ENCODE results near the gene NTM.

The NTM gene

GRCh38 chr11:131710511-131710910 is 340.1 kb downstream of the NTM start:
- no peak for DNase-seq (ENCODE audit: low read depth in 3 of 3, low spot score in 1 of 3)

- DNase-seq (ENCODE audit: low read depth in 3 of 3, low spot score in 1 of 3): no peak
Measured at GRCh38 chr11:131712897-131713296, 342.5 kb downstream of the NTM start.

- DNase-seq (ENCODE audit: low read depth in 3 of 3, low spot score in 1 of 3): no peak
Measured at GRCh38 chr11:131713529-131714134, 343.2 kb downstream of the NTM start.

- no peak for DNase-seq (ENCODE audit: low read depth in 3 of 3, low spot score in 1 of 3)
Measured at GRCh38 chr11:131717616-131718015, 347.2 kb downstream of the NTM start.

- no peak for DNase-seq (ENCODE audit: low read depth in 3 of 3, low spot score in 1 of 3)
Measured at GRCh38 chr11:131723088-131723487, 352.7 kb downstream of the NTM start.

GRCh38 chr11:131724436-131724975 is 354.1 kb downstream of the NTM start:
- no peak for DNase-seq (ENCODE audit: low read depth in 3 of 3, low spot score in 1 of 3)

- DNase-seq (ENCODE audit: low read depth in 3 of 3, low spot score in 1 of 3): no peak
Measured at GRCh38 chr11:131734871-131735270, 364.5 kb downstream of the NTM start.

GRCh38 chr11:131737357-131737756 is 366.9 kb downstream of the NTM start:
- DNase-seq (ENCODE audit: low read depth in 3 of 3, low spot score in 1 of 3): no peak

- no peak for DNase-seq (ENCODE audit: low read depth in 3 of 3, low spot score in 1 of 3)
Measured at GRCh38 chr11:131739243-131739882, 368.9 kb downstream of the NTM start.

GRCh38 chr11:131744847-131745246 is 374.4 kb downstream of the NTM start:
- no peak for DNase-seq (ENCODE audit: low read depth in 3 of 3, low spot score in 1 of 3)

GRCh38 chr11:131745405-131745804 is 375.0 kb downstream of the NTM start:
- no peak for DNase-seq (ENCODE audit: low read depth in 3 of 3, low spot score in 1 of 3)

GRCh38 chr11:131746201-131746600 is 375.8 kb downstream of the NTM start:
- no peak for DNase-seq (ENCODE audit: low read depth in 3 of 3, low spot score in 1 of 3)

GRCh38 chr11:131748151-131749050 is 378.0 kb downstream of the NTM start:
- no peak for DNase-seq (ENCODE audit: low read depth in 3 of 3, low spot score in 1 of 3)

- DNase-seq (ENCODE audit: low read depth in 3 of 3, low spot score in 1 of 3): no peak
Measured at GRCh38 chr11:131749101-131749500, 378.7 kb downstream of the NTM start.

- DNase-seq (ENCODE audit: low read depth in 3 of 3, low spot score in 1 of 3): no peak
Measured at GRCh38 chr11:131750152-131750551, 379.7 kb downstream of the NTM start.

GRCh38 chr11:131750692-131751091 is 380.3 kb downstream of the NTM start:
- no peak for DNase-seq (ENCODE audit: low read depth in 3 of 3, low spot score in 1 of 3)

- DNase-seq (ENCODE audit: low read depth in 3 of 3, low spot score in 1 of 3): no peak
Measured at GRCh38 chr11:131754671-131755070, 384.3 kb downstream of the NTM start.

- DNase-seq (ENCODE audit: low read depth in 3 of 3, low spot score in 1 of 3): no peak
Measured at GRCh38 chr11:131756479-131757110, 386.2 kb downstream of the NTM start.

- DNase-seq (ENCODE audit: low read depth in 3 of 3, low spot score in 1 of 3): no peak
Measured at GRCh38 chr11:131758726-131759125, 388.3 kb downstream of the NTM start.

- DNase-seq (ENCODE audit: low read depth in 3 of 3, low spot score in 1 of 3): no peak
Measured at GRCh38 chr11:131759140-131759539, 388.7 kb downstream of the NTM start.
